MM.1S (cell line): ENCODE data around the gene CNOT8.
"Not testable (repeated sequence)": the region's sequence is repeated elsewhere in the genome, so short reads cannot be mapped to it uniquely, and the experiment has no call there.

Source experiments
- DNase-seq: peaks from one replicate; pipeline ENCODE4 v3.0.0-alpha.2; 2015
- H2AFZ ChIP-seq: fragments of 300-600 bp; sonication (generic); 2 replicates; pipeline ENCODE4 v1.6.0; 2016; ENCODE audit warnings: antibody characterized with exemption, low read length
- H3F3A ChIP-seq: fragments of 300-600 bp; sonication (generic); 2 replicates; pipeline ENCODE4 v1.6.1; 2016; ENCODE audit warnings: mild to moderate bottlenecking, antibody characterized with exemption, low read length, moderate library complexity, mixed read lengths; ENCODE audit not compliant: insufficient read depth
- H3K27ac ChIP-seq: fragments of 300-600 bp; sonication (generic); 2 replicates; pipeline ENCODE4 v1.5.1; 2016; ENCODE audit warnings: mild to moderate bottlenecking, low read length
- H3K27me3 ChIP-seq: fragments of 300-600 bp; sonication (generic); replicated peaks from 2 replicates; pipeline ENCODE4 v1.6.0; 2016; ENCODE audit warnings: low read length; ENCODE audit not compliant: insufficient read depth
- H3K36me3 ChIP-seq: fragments of 300-600 bp; sonication (generic); replicated peaks from 2 replicates; pipeline ENCODE4 v1.6.1; 2016; ENCODE audit warnings: mild to moderate bottlenecking, low read length, mixed read lengths; ENCODE audit not compliant: insufficient read depth
- H3K4me1 ChIP-seq: fragments of 300-600 bp; sonication (generic); 2 replicates; pipeline ENCODE4 v1.6.1; 2016; ENCODE audit warnings: low read length, mixed read lengths
- H3K4me2 ChIP-seq: fragments of 300-600 bp; sonication (generic); 2 replicates; pipeline ENCODE4 v1.6.0; 2016; ENCODE audit warnings: low read depth, low read length
- H3K4me3 ChIP-seq: fragments of 300-600 bp; sonication (generic); 2 replicates; pipeline ENCODE4 v1.5.1; 2016; ENCODE audit warnings: low read length, mixed read lengths
- H3K79me2 ChIP-seq: fragments of 300-600 bp; sonication (generic); 2 replicates; pipeline ENCODE4 v1.6.1; 2016; ENCODE audit warnings: mixed run types, low read length, mixed read lengths
- H3K9ac ChIP-seq: fragments of 300-600 bp; sonication (generic); 2 replicates; pipeline ENCODE4 v1.6.1; 2016; ENCODE audit warnings: low read length, mixed read lengths
- H3K9me2 ChIP-seq: fragments of 300-600 bp; sonication (generic); replicated peaks from 2 replicates; pipeline ENCODE4 v1.6.1; 2016; ENCODE audit warnings: mild to moderate bottlenecking, low read length, mixed read lengths; ENCODE audit not compliant: insufficient read depth
- H3K9me3 ChIP-seq: fragments of 300-600 bp; sonication (generic); replicated peaks from 2 replicates; pipeline ENCODE4 v1.6.1; 2016; ENCODE audit warnings: mild to moderate bottlenecking, low read length, mixed read lengths; ENCODE audit not compliant: insufficient read depth
- H4K20me1 ChIP-seq: fragments of 300-600 bp; sonication (generic); 2 replicates; pipeline ENCODE4 v1.6.1; 2016; ENCODE audit warnings: mild to moderate bottlenecking, low read length, moderate library complexity, mixed read lengths; ENCODE audit not compliant: insufficient read depth
- EZH2 ChIP-seq: fragments of 300-600 bp; sonication (generic); optimal IDR thresholded peaks from 2 replicates; pipeline ENCODE3; 2017; ENCODE audit warnings: low read depth, mild to moderate bottlenecking, antibody characterized with exemption, low read length, mixed read lengths
- EZH2phosphoT487 ChIP-seq: fragments of 300-600 bp; sonication (generic); IDR thresholded peaks from 2 replicates; pipeline ENCODE4 v1.6.1; 2018; ENCODE audit warnings: antibody characterized with exemption, low read length
- TF ChIP-seq, protein P1 (sequence below): fragments of 300-600 bp; sonication (generic); IDR thresholded peaks from 2 replicates; pipeline ENCODE4 v1.5.1; 2016; ENCODE audit warnings: antibody characterized with exemption, low read length, mixed read lengths

CNOT8 gene

DNA sequence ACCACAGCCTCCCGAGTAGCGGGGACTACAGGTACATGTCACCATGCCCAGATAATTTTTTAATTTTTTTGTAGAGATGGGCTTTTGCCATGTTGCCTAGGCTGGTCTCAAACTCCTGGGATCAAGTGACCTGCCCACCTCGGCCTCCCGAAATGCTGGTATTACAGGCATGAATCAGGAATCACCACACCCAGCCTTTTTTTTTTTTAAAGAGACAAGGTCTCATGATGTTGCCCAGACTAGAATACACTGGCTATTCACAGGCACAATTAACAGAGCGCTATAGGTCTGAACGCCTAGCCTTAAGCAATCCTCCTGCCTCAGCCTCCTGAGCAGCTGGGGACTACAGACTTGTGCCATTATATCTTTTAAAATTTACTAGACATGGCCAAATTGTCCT is 43.5 kb downstream of the CNOT8 start:
- Histone ChIP-seq H3K9me3 (no peaks in the 10 kb centered on the region; the same call in 1 of the 2 replicates), H3K79me2 (no peaks in the 10 kb centered on the region), H3F3A (no peaks in the 10 kb centered on the region), H2AFZ (no peak overlapping the region), H3K4me2 (no peak overlapping the region), H3K4me3 (no peak overlapping the region), H3K27ac (no peak overlapping the region), H3K9me2 (no peaks in the 10 kb centered on the region), H4K20me1 (no peaks in the 10 kb centered on the region), H3K27me3 (no peaks in the 10 kb centered on the region), H3K9ac (no peak overlapping the region), H3K36me3 (peaks cover 25% of the 10 kb centered on the region), H3K4me1 (no peaks in the 10 kb centered on the region)
- TF ChIP-seq EZH2 = no peak
- no peak for TF ChIP-seq EZH2phosphoT487
- TF ChIP-seq, protein P1, sequence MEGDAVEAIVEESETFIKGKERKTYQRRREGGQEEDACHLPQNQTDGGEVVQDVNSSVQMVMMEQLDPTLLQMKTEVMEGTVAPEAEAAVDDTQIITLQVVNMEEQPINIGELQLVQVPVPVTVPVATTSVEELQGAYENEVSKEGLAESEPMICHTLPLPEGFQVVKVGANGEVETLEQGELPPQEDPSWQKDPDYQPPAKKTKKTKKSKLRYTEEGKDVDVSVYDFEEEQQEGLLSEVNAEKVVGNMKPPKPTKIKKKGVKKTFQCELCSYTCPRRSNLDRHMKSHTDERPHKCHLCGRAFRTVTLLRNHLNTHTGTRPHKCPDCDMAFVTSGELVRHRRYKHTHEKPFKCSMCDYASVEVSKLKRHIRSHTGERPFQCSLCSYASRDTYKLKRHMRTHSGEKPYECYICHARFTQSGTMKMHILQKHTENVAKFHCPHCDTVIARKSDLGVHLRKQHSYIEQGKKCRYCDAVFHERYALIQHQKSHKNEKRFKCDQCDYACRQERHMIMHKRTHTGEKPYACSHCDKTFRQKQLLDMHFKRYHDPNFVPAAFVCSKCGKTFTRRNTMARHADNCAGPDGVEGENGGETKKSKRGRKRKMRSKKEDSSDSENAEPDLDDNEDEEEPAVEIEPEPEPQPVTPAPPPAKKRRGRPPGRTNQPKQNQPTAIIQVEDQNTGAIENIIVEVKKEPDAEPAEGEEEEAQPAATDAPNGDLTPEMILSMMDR = no peak
- no peak for DNase-seq

GRCh38 chr5:154905601-154906000 is 47.2 kb downstream of the CNOT8 start:
- H2AFZ ChIP-seq, H3K9me3 ChIP-seq, H3K9ac ChIP-seq, H3K4me1 ChIP-seq, H3K27me3 ChIP-seq, H4K20me1 ChIP-seq, H3K9me2 ChIP-seq, H3K27ac ChIP-seq, H3F3A ChIP-seq, DNase-seq, H3K4me3 ChIP-seq, H3K4me2 ChIP-seq, H3K79me2 ChIP-seq: not testable (repeated sequence)
- peaks cover 15% of the 10 kb centered on the region for H3K36me3 ChIP-seq

DNA sequence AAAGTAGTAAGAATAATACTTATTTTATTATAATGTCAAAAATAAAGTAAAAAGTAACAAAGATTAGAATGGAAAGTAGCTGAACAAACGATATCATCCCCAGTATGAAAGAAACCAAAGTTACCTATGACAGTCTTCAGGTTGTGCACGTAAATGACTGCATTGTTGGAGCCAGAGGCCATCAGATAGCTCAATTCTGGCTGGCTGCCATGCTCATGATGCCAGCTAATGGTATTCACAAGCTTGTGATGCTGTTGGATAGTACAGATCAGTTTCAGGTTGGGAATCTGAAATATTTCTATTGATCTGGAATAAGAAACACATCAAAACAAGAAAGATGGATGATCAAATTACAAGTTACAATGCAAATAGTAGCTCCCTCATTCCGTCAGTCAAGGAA is 58.4 kb downstream of the CNOT8 start:
- Histone ChIP-seq H3K9me3 (no peaks in the 10 kb centered on the region), H3K4me1 (no peaks in the 10 kb centered on the region), H3K79me2 (no peaks in the 10 kb centered on the region), H2AFZ (no peak overlapping the region), H3K9ac (no peak overlapping the region), H4K20me1 (no peaks in the 10 kb centered on the region), H3K27ac (no peak overlapping the region), H3K4me3 (no peak overlapping the region), H3K36me3 (peaks cover 17% of the 10 kb centered on the region), H3F3A (no peaks in the 10 kb centered on the region), H3K27me3 (no peaks in the 10 kb centered on the region), H3K9me2 (no peaks in the 10 kb centered on the region), H3K4me2 (no peak overlapping the region)
- TF ChIP-seq EZH2 (no peak), EZH2phosphoT487 (no peak)
- TF ChIP-seq, protein P1 = no peak
- no peak for DNase-seq

DNA sequence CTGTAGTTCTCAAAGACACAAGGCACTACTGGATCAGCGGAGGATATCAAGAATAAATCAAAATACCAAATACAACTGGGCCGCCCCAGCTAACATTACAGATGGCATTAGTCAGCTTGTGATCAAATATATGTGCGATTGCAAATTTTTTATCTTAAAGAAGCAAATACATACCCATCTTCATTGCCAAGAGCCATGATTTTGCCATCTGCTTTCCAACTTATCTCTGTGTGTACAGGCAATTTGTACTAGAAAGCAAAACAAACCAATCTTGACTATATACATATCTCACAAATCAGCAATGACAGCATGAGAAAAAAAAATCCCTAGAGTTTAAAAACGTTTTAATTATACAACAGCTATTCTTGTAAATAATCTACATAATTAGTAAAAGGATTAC is 59.3 kb downstream of the CNOT8 start:
- H3K4me2 ChIP-seq = no peak overlapping the region
- H3K4me3 ChIP-seq = no peak overlapping the region
- no peak overlapping the region for H3K27ac ChIP-seq
- DNase-seq = no peak
- no peaks in the 10 kb centered on the region for H3K9me3 ChIP-seq
- H3K9me2 ChIP-seq = no peaks in the 10 kb centered on the region
- H3K27me3 ChIP-seq = no peaks in the 10 kb centered on the region
- H3K79me2 ChIP-seq = no peaks in the 10 kb centered on the region
- H3K36me3 ChIP-seq = peaks cover 11% of the 10 kb centered on the region
- no peak overlapping the region for H3K9ac ChIP-seq
- TF ChIP-seq EZH2 (no peak), EZH2phosphoT487 (no peak)
- TF ChIP-seq, protein P1 = no peak
- H4K20me1 ChIP-seq = no peaks in the 10 kb centered on the region
- no peaks in the 10 kb centered on the region for H3K4me1 ChIP-seq
- H3F3A ChIP-seq = no peaks in the 10 kb centered on the region
- H2AFZ ChIP-seq = no peak overlapping the region
